GM21515 (cell line): ENCODE results near the gene SCMH1.

Experiments
- ATAC-seq: cut with Tn5 transposase; IDR thresholded peaks from one replicate; pipeline ENCODE4 v1.9.1; 2021; ENCODE audit not compliant: unreplicated experiment

The SCMH1 gene

GRCh38 chr1:41101950-41102607 is 140.0 kb downstream of the SCMH1 start:
- no peak for ATAC-seq

- ATAC-seq: no peak
Observed at GRCh38 chr1:41101076-41101475, 141.0 kb downstream of the SCMH1 start.

- no peak for ATAC-seq
Observed at GRCh38 chr1:41100170-41100569, 141.9 kb downstream of the SCMH1 start.

GRCh38 chr1:41098730-41099460 is 143.2 kb downstream of the SCMH1 start:
- no peak for ATAC-seq

- ATAC-seq: no peak
Observed at GRCh38 chr1:41097105-41097504, 145.0 kb downstream of the SCMH1 start.

GRCh38 chr1:41093826-41094225 is 148.3 kb downstream of the SCMH1 start:
- ATAC-seq: no peak

GRCh38 chr1:41086921-41087320 is 155.2 kb downstream of the SCMH1 start:
- ATAC-seq: no peak

GRCh38 chr1:41078616-41079015 is 163.5 kb downstream of the SCMH1 start:
- ATAC-seq: no peak

GRCh38 chr1:41078193-41078592 is 163.9 kb downstream of the SCMH1 start:
- no peak for ATAC-seq

- ATAC-seq: no peak
Observed at GRCh38 chr1:41073971-41074370, 168.1 kb downstream of the SCMH1 start.

GRCh38 chr1:41072051-41072450 is 170.1 kb downstream of the SCMH1 start:
- ATAC-seq: no peak

GRCh38 chr1:41056907-41057306 is 185.2 kb downstream of the SCMH1 start:
- no peak for ATAC-seq

GRCh38 chr1:41053316-41053715 is 188.8 kb downstream of the SCMH1 start:
- ATAC-seq: no peak

- no peak for ATAC-seq
Observed at GRCh38 chr1:41051022-41051421, 191.1 kb downstream of the SCMH1 start.

GRCh38 chr1:41048540-41048939 is 193.6 kb downstream of the SCMH1 start:
- ATAC-seq: no peak

- ATAC-seq: no peak
Observed at GRCh38 chr1:41046347-41046775, 195.7 kb downstream of the SCMH1 start.

GRCh38 chr1:41045740-41046139 is 196.4 kb downstream of the SCMH1 start:
- no peak for ATAC-seq

GRCh38 chr1:41044187-41044586 is 197.9 kb downstream of the SCMH1 start:
- ATAC-seq: no peak

GRCh38 chr1:41041614-41042270 is 200.4 kb downstream of the SCMH1 start:
- ATAC-seq: no peak

GRCh38 chr1:41038110-41038509 is 204.0 kb downstream of the SCMH1 start:
- ATAC-seq: no peak

- no peak for ATAC-seq
Observed at GRCh38 chr1:41037116-41037903, 204.8 kb downstream of the SCMH1 start.
